ENCODE data around the gene KRTAP19-6. TPM values are rescaled to one million over a fixed set of nuclear protein-coding genes. Genes with fewer than 3 reads are reported as not detected.

The KRTAP19-6 gene
- not detected for total RNA-seq
- polyA plus RNA-seq, result not detected

GRCh38 chr21:30541764-30542163 lies at the start of gene KRTAP19-6:
TSS of gene KRTAP19-6 (minus strand) at chr21:30541864. CDS start at chr21:30541833, 31 bp downstream.
- Histone ChIP-seq H3K9me3 (ENCODE audit: control insufficient read depth in 4 of 4, low read length in 3 of 4) (no peaks in the 10 kb centered on the region), H3K4me3 (ENCODE audit: low read depth in 1 of 3, low read length in 3 of 3) (no peak within 1 kb of the TSS), H3K9ac (ENCODE audit: low read depth in 1 of 2, low read length in 2 of 2) (no peak within 1 kb of the TSS), H3K4me1 (ENCODE audit: control insufficient read depth in 4 of 4, insufficient read depth in 4 of 4, low read length in 3 of 4) (no peaks in the 10 kb centered on the region), H3K27me3 (ENCODE audit: control insufficient read depth in 4 of 4, insufficient read depth in 4 of 4, low read length in 3 of 4) (no peaks in the 10 kb centered on the region), H3K36me3 (ENCODE audit: control insufficient read depth in 4 of 4, insufficient read depth in 3 of 4, low read depth in 1 of 4, low read length in 3 of 4) (no peaks in the 10 kb centered on the region), H3K27ac (ENCODE audit: low read depth in 1 of 2, low read length in 2 of 2) (no peak within 1 kb of the TSS)
- no peak for DNase-seq (ENCODE audit: low spot score)
- TF ChIP-seq HNF4A (conservative IDR thresholded peaks at IDR 0.05) (no peak), MAX (IDR thresholded peaks at IDR 0.05) (no peak), RAD21 (IDR thresholded peaks at IDR 0.05) (no peak), FOXA2 (IDR thresholded peaks at IDR 0.05) (no peak), YY1 (IDR thresholded peaks at IDR 0.05) (no peak), SP1 (IDR thresholded peaks at IDR 0.05) (no peak), NR2F2 (IDR thresholded peaks at IDR 0.05) (no peak), JUND (IDR thresholded peaks at IDR 0.05) (no peak), HNF4G (IDR thresholded peaks at IDR 0.05) (no peak), CTCF (IDR thresholded peaks at IDR 0.05; ENCODE audit: low read depth, low read length, missing input control) (no peak), GABPA (IDR thresholded peaks at IDR 0.05 in 1 of 2, conservative IDR thresholded peaks at IDR 0.05 in 1 of 2) (no peak), FOXA1 (IDR thresholded peaks at IDR 0.05) (no peak), TAF1 (conservative IDR thresholded peaks at IDR 0.05) (no peak), EGR1 (IDR thresholded peaks at IDR 0.05; ENCODE audit: low read depth in 2 of 2) (no peak), RXRA (IDR thresholded peaks at IDR 0.05) (no peak)
- TF ChIP-seq, protein P1, sequence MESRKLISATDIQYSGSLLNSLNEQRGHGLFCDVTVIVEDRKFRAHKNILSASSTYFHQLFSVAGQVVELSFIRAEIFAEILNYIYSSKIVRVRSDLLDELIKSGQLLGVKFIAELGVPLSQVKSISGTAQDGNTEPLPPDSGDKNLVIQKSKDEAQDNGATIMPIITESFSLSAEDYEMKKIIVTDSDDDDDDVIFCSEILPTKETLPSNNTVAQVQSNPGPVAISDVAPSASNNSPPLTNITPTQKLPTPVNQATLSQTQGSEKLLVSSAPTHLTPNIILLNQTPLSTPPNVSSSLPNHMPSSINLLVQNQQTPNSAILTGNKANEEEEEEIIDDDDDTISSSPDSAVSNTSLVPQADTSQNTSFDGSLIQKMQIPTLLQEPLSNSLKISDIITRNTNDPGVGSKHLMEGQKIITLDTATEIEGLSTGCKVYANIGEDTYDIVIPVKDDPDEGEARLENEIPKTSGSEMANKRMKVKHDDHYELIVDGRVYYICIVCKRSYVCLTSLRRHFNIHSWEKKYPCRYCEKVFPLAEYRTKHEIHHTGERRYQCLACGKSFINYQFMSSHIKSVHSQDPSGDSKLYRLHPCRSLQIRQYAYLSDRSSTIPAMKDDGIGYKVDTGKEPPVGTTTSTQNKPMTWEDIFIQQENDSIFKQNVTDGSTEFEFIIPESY (IDR thresholded peaks at IDR 0.05), result no peak
- TF ChIP-seq, protein P2, sequence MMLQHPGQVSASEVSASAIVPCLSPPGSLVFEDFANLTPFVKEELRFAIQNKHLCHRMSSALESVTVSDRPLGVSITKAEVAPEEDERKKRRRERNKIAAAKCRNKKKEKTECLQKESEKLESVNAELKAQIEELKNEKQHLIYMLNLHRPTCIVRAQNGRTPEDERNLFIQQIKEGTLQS (IDR thresholded peaks at IDR 0.05), result no peak
- TF ChIP-seq, protein P3, sequence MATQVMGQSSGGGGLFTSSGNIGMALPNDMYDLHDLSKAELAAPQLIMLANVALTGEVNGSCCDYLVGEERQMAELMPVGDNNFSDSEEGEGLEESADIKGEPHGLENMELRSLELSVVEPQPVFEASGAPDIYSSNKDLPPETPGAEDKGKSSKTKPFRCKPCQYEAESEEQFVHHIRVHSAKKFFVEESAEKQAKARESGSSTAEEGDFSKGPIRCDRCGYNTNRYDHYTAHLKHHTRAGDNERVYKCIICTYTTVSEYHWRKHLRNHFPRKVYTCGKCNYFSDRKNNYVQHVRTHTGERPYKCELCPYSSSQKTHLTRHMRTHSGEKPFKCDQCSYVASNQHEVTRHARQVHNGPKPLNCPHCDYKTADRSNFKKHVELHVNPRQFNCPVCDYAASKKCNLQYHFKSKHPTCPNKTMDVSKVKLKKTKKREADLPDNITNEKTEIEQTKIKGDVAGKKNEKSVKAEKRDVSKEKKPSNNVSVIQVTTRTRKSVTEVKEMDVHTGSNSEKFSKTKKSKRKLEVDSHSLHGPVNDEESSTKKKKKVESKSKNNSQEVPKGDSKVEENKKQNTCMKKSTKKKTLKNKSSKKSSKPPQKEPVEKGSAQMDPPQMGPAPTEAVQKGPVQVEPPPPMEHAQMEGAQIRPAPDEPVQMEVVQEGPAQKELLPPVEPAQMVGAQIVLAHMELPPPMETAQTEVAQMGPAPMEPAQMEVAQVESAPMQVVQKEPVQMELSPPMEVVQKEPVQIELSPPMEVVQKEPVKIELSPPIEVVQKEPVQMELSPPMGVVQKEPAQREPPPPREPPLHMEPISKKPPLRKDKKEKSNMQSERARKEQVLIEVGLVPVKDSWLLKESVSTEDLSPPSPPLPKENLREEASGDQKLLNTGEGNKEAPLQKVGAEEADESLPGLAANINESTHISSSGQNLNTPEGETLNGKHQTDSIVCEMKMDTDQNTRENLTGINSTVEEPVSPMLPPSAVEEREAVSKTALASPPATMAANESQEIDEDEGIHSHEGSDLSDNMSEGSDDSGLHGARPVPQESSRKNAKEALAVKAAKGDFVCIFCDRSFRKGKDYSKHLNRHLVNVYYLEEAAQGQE (IDR thresholded peaks at IDR 0.05), result no peak
- WGBS, result 74% methylated on average over 1 of the region's 1 CpG
